NCI-H146 (cell line): ENCODE data around the gene NT5C2.
"Not testable (repeated sequence)": the region's sequence is repeated elsewhere in the genome, so short reads cannot be mapped to it uniquely, and the experiment has no call there.

ENCODE experiments used
- DNase-seq: peaks from one replicate; lab custom pipeline; 2025; lab: John Stamatoyannopoulos, UW

Gene NT5C2

GRCh38 chr10:103193107-103193819 lies at the start of gene NT5C2:
Gene NT5C2 (minus strand): TSS chr10:103193272. CDS start chr10:103174958, 18,314 bp downstream.
- DNase-seq = peak; percentile 66

- DNase-seq = no peak
These were observed 48.4 kb upstream of the NT5C2 start for GRCh38 chr10:103241262-103242011.

GRCh38 chr10:103238506-103239252 lies 45.6 kb upstream of the NT5C2 start:
- peak; percentile 18 for DNase-seq

- no peak for DNase-seq
These were observed 42.7 kb upstream of the NT5C2 start for GRCh38 chr10:103235775-103236174.

- DNase-seq = no peak
These were observed 39.9 kb upstream of the NT5C2 start for GRCh38 chr10:103232772-103233488.

- DNase-seq = no peak
These were observed 39.1 kb upstream of the NT5C2 start for GRCh38 chr10:103232131-103232673.

- no peak for DNase-seq
These were observed 38.0 kb upstream of the NT5C2 start for GRCh38 chr10:103231047-103231551.

- no peak for DNase-seq
These were observed 34.3 kb upstream of the NT5C2 start for GRCh38 chr10:103227416-103227815.

GRCh38 chr10:103225939-103226338 lies 32.9 kb upstream of the NT5C2 start:
- no peak for DNase-seq

GRCh38 chr10:103224721-103225120 lies 31.6 kb upstream of the NT5C2 start:
- not testable (repeated sequence) for DNase-seq

- DNase-seq = no peak
These were observed 31.1 kb upstream of the NT5C2 start for GRCh38 chr10:103224133-103224532.

- DNase-seq = not testable (repeated sequence)
These were observed 23.3 kb upstream of the NT5C2 start for GRCh38 chr10:103216362-103216761.

- no peak for DNase-seq
These were observed 22.5 kb upstream of the NT5C2 start for GRCh38 chr10:103215601-103216000.

GRCh38 chr10:103210262-103210661 lies 17.2 kb upstream of the NT5C2 start:
- DNase-seq = not testable (repeated sequence)

GRCh38 chr10:103207643-103208042 lies 14.6 kb upstream of the NT5C2 start:
- DNase-seq = not testable (repeated sequence)

- no peak for DNase-seq
These were observed 14.1 kb upstream of the NT5C2 start for GRCh38 chr10:103207141-103207540.

GRCh38 chr10:103206715-103207114 lies 13.6 kb upstream of the NT5C2 start:
- DNase-seq = not testable (repeated sequence)

GRCh38 chr10:103205401-103205800 lies 12.3 kb upstream of the NT5C2 start:
- DNase-seq = not testable (repeated sequence)

- peak; percentile 70 for DNase-seq
These were observed 11.5 kb upstream of the NT5C2 start for GRCh38 chr10:103204353-103205255.

- no peak for DNase-seq
These were observed 10.4 kb upstream of the NT5C2 start for GRCh38 chr10:103203466-103203865.
